ENCODE results near the gene CDK5RAP1.

- TF ChIP-seq CTCF (IDR thresholded peaks at IDR 0.05; ENCODE audit: insufficient read depth, low read length, poor library complexity, severe bottlenecking) (no peak), EZH2phosphoT487 (conservative IDR thresholded peaks at IDR 0.05; ENCODE audit: low read length) (no peak)
Measured at GRCh38 chr20:33450867-33451266, 49.5 kb upstream of the CDK5RAP1 start.

All from SU-DHL-6 (cell line).